Tibial nerve (tissue), 4 donors: Measurements from ENCODE around the gene TNMD. TPM values are rescaled to one million over a fixed set of nuclear protein-coding genes. Genes with fewer than 3 reads are reported as not detected.

Experiments
- DNase-seq, 2 donors: peaks; one replicate each; pipeline ENCODE4 v3.0.0-alpha.2; 2019; ENCODE audit warnings: low spot score in 2 of 2
- H3K27ac ChIP-seq, 4 donors: fragments of 200-600 bp; sonication (generic) in 3 of 4; one replicate each; pipeline ENCODE4 v1.5.1; 2017 to 2019; ENCODE audit warnings: mild to moderate bottlenecking in 1 of 4
- H3K27me3 ChIP-seq, 2 donors: fragments of 200-600 bp; sonication (generic) in 1 of 2; one replicate each; pipeline versions ENCODE4 v1.5.1 to v1.6.0; 2017 to 2019
- H3K36me3 ChIP-seq, 3 donors: fragments of 200-600 bp; sonication (generic); one replicate each; pipeline ENCODE4 v1.5.1; 2018 to 2019
- H3K4me1 ChIP-seq, 4 donors: fragments of 200-600 bp; sonication (generic) in 3 of 4; one replicate each; pipeline ENCODE4 v1.5.1; 2017 to 2019
- H3K4me3 ChIP-seq, 4 donors: fragments of 200-600 bp; sonication (generic) in 3 of 4; one replicate each; pipeline ENCODE4 v1.5.1; 2017 to 2019; ENCODE audit warnings: mild to moderate bottlenecking in 1 of 4, moderate library complexity in 1 of 4
- H3K9me3 ChIP-seq, 4 donors: fragments of 200-600 bp; sonication (generic) in 3 of 4; one replicate each; pipeline ENCODE4 v1.5.1; 2017 to 2019
- EP300 ChIP-seq, 2 donors: sonication (generic); formaldehyde crosslinking; IDR thresholded peaks; one replicate each; pipeline ENCODE4 v1.6.1; 2017; ENCODE audit warnings: antibody characterized with exemption in 2 of 2, mild to moderate bottlenecking in 1 of 2
- POLR2A ChIP-seq, 2 donors: fragments of 450-650 bp; IDR thresholded peaks; one replicate each; pipeline ENCODE4 v1.6.1; 2017; ENCODE audit warnings: antibody characterized with exemption in 2 of 2, mild to moderate bottlenecking in 2 of 2, moderate library complexity in 2 of 2
- WGBS, 2 donors: methylation state at CpG; one replicate each; pipeline ENCODE4 v1.1.5; 2018; 5-methylcytosine and 5-hydroxymethylcytosine counted together
- total RNA-seq, 4 donors: library from RNA; depleted of rRNA; stranded (reverse); fragments of >200 nt; gene quantifications; one replicate each; pipeline ENCODE4 v1.1.0, GENCODE V29; 2016
- TF ChIP-seq, protein P1 (sequence below), 5 experiments: fragments of 200-600 bp in 3 of 5; fragments of 450-650 bp in 2 of 5; sonication (generic) in 3 of 5; IDR thresholded peaks; one replicate each; pipeline ENCODE4 v1.5.1; 2016 to 2019; ENCODE audit warnings: antibody characterized with exemption in 5 of 5, mild to moderate bottlenecking in 3 of 5, moderate library complexity in 2 of 5

TNMD gene
- total RNA-seq, 4 donors from 2014 or later = 1.8 TPM; not detected in 3

DNA sequence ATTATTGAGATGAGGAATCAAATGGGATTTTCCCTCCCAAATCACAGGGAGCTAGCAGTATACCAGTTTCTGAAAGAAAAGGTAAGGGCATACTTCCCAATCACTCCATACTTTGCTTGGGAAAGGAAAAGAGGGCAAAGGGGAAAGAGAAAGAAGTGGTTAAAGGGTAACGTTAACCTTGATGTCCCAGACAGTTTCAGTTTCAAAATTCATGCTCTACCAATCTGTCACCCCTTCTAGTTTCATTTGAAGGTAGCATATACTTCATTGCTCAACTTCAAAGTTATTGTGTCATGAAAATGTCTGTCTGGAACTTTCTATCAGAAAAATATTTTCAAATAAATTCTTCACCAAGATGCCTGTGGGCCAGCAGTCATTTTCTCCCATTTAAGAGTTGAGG, 16.0 kb downstream of the TNMD start:
- 56 to 75% methylated on average over 1 of the region's 1 CpG for WGBS, 2 donors
- Histone ChIP-seq H3K27ac (no peak overlapping the region), H3K4me3 (no peak overlapping the region), H3K36me3 (no peaks in the 10 kb centered on the region), H3K27me3 (peaks cover 0 to 33% of the 10 kb centered on the region in 2 donors), H3K9me3 (no peaks in the 10 kb centered on the region), H3K4me1 (no peaks in the 10 kb centered on the region)
- TF ChIP-seq, protein P1, sequence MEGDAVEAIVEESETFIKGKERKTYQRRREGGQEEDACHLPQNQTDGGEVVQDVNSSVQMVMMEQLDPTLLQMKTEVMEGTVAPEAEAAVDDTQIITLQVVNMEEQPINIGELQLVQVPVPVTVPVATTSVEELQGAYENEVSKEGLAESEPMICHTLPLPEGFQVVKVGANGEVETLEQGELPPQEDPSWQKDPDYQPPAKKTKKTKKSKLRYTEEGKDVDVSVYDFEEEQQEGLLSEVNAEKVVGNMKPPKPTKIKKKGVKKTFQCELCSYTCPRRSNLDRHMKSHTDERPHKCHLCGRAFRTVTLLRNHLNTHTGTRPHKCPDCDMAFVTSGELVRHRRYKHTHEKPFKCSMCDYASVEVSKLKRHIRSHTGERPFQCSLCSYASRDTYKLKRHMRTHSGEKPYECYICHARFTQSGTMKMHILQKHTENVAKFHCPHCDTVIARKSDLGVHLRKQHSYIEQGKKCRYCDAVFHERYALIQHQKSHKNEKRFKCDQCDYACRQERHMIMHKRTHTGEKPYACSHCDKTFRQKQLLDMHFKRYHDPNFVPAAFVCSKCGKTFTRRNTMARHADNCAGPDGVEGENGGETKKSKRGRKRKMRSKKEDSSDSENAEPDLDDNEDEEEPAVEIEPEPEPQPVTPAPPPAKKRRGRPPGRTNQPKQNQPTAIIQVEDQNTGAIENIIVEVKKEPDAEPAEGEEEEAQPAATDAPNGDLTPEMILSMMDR (IDR thresholded peaks at IDR 0.05) = no peak
- TF ChIP-seq EP300 (IDR thresholded peaks at IDR 0.05) (no peak), POLR2A (IDR thresholded peaks at IDR 0.05) (no peak)
- no peak for DNase-seq

- no peak for TF ChIP-seq POLR2A (IDR thresholded peaks at IDR 0.05)
- TF ChIP-seq, protein P1 (IDR thresholded peaks at IDR 0.05) = no peak
- TF ChIP-seq EP300 (IDR thresholded peaks at IDR 0.05) = no peak
- Histone ChIP-seq H3K4me3 (no peak overlapping the region), H3K36me3 (no peaks in the 10 kb centered on the region), H3K9me3 (no peaks in the 10 kb centered on the region), H3K27ac (no peak overlapping the region), H3K4me1 (no peaks in the 10 kb centered on the region), H3K27me3 (peaks cover 0 to 24% of the 10 kb centered on the region in 2 donors)
- DNase-seq = no peak
- 71 to 89% methylated on average over 1 of the region's 1 CpG for WGBS, 2 donors
Observed at GRCh38 chrX:100606753-100607152, 22.0 kb downstream of the TNMD start.

GRCh38 chrX:100609591-100609990, 24.9 kb downstream of the TNMD start:
- H3K9me3 ChIP-seq = no peaks in the 10 kb centered on the region
- DNase-seq = no peak
- WGBS, 2 donors = 7 to 22% methylated on average over 1 of the region's 1 CpG
- no peak for TF ChIP-seq EP300 (IDR thresholded peaks at IDR 0.05)
- TF ChIP-seq, protein P1 (IDR thresholded peaks at IDR 0.05) = peak in 2 of 5 experiments; percentile 27 to 37
- H3K36me3 ChIP-seq = no peaks in the 10 kb centered on the region
- peaks cover 0 to 20% of the 10 kb centered on the region in 2 donors for H3K27me3 ChIP-seq
- H3K4me1 ChIP-seq = no peaks in the 10 kb centered on the region
- H3K27ac ChIP-seq = no peak overlapping the region
- no peak overlapping the region for H3K4me3 ChIP-seq

- Histone ChIP-seq H3K4me1 (peaks cover 0 to 4% (median 0%) of the 10 kb centered on the region in 4 donors), H3K27me3 (peaks cover 0 to 30% of the 10 kb centered on the region in 2 donors), H3K36me3 (no peaks in the 10 kb centered on the region), H3K9me3 (no peaks in the 10 kb centered on the region), H3K4me3 (no peak overlapping the region), H3K27ac (no peak overlapping the region)
- no peak for TF ChIP-seq EP300 (IDR thresholded peaks at IDR 0.05)
- TF ChIP-seq, protein P1 (IDR thresholded peaks at IDR 0.05) = no peak
- TF ChIP-seq POLR2A (IDR thresholded peaks at IDR 0.05) = no peak
- no peak for DNase-seq
- WGBS, 2 donors = 80% methylated on average over 5 of the region's 5 CpGs
Observed at GRCh38 chrX:100611951-100612350, 27.2 kb downstream of the TNMD start.

- 19 to 22% methylated on average over 3 of the region's 3 CpGs for WGBS, 2 donors
- peaks cover 0 to 40% of the 10 kb centered on the region in 2 donors for H3K27me3 ChIP-seq
- H3K9me3 ChIP-seq = no peaks in the 10 kb centered on the region
- peaks cover 0 to 4% (median 0%) of the 10 kb centered on the region in 4 donors for H3K4me1 ChIP-seq
- peak in 1 of 2 donors; percentile 7 for DNase-seq
- H3K27ac ChIP-seq = no peak overlapping the region
- TF ChIP-seq EP300 (IDR thresholded peaks at IDR 0.05) (no peak), POLR2A (IDR thresholded peaks at IDR 0.05) (no peak)
- TF ChIP-seq, protein P1 (IDR thresholded peaks at IDR 0.05) = peak; percentile 14 to 51 (median 34)
- no peaks in the 10 kb centered on the region for H3K36me3 ChIP-seq
- H3K4me3 ChIP-seq = no peak overlapping the region
Observed at GRCh38 chrX:100615005-100615404, 30.3 kb downstream of the TNMD start.
